Glutamatergic neuron (in vitro differentiated cells): Measurements from ENCODE around the gene C1orf159. TPM values are rescaled to one million over a fixed set of nuclear protein-coding genes. Genes with fewer than 3 reads are reported as not detected.
A peak's percentile ranks its signal among the peaks of the same experiment; 100 is the strongest.
"Not testable (repeated sequence)": the region's sequence is repeated elsewhere in the genome, so short reads cannot be mapped to it uniquely, and the experiment has no call there.

Experiments used
- DNase-seq: peaks from one replicate; pipeline ENCODE4 v3.0.0; 2022
- H3K27ac Mint-ChIP-seq: one replicate; pipeline ENCODE4 v1.8.0; 2020; ENCODE audit warnings: mild to moderate bottlenecking, mixed read lengths, inconsistent platforms; ENCODE audit not compliant: unreplicated experiment
- H3K27me3 Mint-ChIP-seq: one replicate; pipeline ENCODE4 v1.8.0; 2020; ENCODE audit warnings: mild to moderate bottlenecking, moderate library complexity, mixed read lengths, inconsistent platforms; ENCODE audit not compliant: unreplicated experiment
- H3K36me3 Mint-ChIP-seq: one replicate; pipeline ENCODE4 v1.8.0; 2020; ENCODE audit warnings: mild to moderate bottlenecking, mixed read lengths, inconsistent platforms; ENCODE audit not compliant: unreplicated experiment
- H3K4me1 Mint-ChIP-seq: one replicate; pipeline ENCODE4 v1.8.0; 2020; ENCODE audit warnings: mild to moderate bottlenecking, low read depth, mixed read lengths, inconsistent platforms; ENCODE audit not compliant: unreplicated experiment
- H3K4me3 Mint-ChIP-seq: one replicate; pipeline ENCODE4 v1.8.0; 2020; ENCODE audit warnings: mild to moderate bottlenecking, mixed read lengths, inconsistent platforms; ENCODE audit not compliant: unreplicated experiment
- H3K9me3 Mint-ChIP-seq: one replicate; pipeline ENCODE4 v1.8.0; 2020; ENCODE audit warnings: mild to moderate bottlenecking, moderate library complexity, mixed read lengths, inconsistent platforms; ENCODE audit not compliant: unreplicated experiment
- total RNA-seq: library from RNA; stranded (reverse); fragmentation: NEBNext Ultra II Directional; extraction: Animal tissue kit (Norgen Biotek cat#: 25700); gene quantifications from one replicate; pipeline ENCODE4 v1.2.1, GENCODE V29; 2021; ENCODE audit not compliant: unreplicated experiment
- TF ChIP-seq, protein P1 (sequence below): fragments of 200-600 bp; sonication (generic); IDR thresholded peaks from one replicate; pipeline ENCODE4 v1.5.0; 2021; ENCODE audit not compliant: partially characterized antibody, unreplicated experiment

C1orf159 gene
- total RNA-seq, 1 donor from 2014 or later = 24.5 TPM

DNA sequence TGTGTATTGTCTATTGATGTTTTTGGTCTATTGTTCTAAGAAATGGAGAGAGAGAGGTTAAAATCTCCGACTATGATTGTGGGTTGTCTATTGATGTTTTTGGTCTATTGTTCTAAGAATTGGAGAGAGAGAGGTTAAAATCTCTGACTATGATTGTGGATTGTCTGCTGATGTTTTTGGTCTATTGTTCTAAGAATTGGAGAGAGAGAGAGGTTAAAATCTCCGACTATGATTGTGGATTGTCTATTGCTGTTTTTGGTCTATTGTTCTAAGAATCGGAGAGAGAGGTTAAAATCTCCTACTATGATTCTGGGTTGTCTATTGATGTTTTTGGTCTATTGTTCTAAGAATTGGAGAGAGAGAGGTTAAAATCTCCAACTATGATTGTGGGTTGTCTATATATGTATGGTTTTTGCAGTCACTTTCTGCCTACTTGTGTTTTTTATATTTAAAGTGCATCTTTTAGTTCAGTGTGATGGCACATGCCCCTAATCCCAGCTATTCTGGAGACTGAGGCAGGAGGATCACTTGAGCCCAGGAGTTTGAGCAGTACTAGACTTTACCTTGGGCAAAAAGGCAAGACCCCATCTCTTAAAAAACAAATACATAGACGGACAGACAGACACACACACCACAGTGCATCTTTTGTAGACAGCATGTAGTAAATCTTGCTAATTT, 16.2 kb downstream of the C1orf159 start:
- no peak for DNase-seq
- H3K27ac Mint-ChIP-seq = no peak overlapping the region
- TF ChIP-seq, protein P1, sequence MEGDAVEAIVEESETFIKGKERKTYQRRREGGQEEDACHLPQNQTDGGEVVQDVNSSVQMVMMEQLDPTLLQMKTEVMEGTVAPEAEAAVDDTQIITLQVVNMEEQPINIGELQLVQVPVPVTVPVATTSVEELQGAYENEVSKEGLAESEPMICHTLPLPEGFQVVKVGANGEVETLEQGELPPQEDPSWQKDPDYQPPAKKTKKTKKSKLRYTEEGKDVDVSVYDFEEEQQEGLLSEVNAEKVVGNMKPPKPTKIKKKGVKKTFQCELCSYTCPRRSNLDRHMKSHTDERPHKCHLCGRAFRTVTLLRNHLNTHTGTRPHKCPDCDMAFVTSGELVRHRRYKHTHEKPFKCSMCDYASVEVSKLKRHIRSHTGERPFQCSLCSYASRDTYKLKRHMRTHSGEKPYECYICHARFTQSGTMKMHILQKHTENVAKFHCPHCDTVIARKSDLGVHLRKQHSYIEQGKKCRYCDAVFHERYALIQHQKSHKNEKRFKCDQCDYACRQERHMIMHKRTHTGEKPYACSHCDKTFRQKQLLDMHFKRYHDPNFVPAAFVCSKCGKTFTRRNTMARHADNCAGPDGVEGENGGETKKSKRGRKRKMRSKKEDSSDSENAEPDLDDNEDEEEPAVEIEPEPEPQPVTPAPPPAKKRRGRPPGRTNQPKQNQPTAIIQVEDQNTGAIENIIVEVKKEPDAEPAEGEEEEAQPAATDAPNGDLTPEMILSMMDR = no peak
- no peaks in the 10 kb centered on the region for H3K4me1 Mint-ChIP-seq
- H3K27me3 Mint-ChIP-seq = peaks cover 8% of the 10 kb centered on the region
- peaks cover 3% of the 10 kb centered on the region for H3K9me3 Mint-ChIP-seq
- peaks cover 16% of the 10 kb centered on the region for H3K36me3 Mint-ChIP-seq
- H3K4me3 Mint-ChIP-seq = no peak overlapping the region

DNA sequence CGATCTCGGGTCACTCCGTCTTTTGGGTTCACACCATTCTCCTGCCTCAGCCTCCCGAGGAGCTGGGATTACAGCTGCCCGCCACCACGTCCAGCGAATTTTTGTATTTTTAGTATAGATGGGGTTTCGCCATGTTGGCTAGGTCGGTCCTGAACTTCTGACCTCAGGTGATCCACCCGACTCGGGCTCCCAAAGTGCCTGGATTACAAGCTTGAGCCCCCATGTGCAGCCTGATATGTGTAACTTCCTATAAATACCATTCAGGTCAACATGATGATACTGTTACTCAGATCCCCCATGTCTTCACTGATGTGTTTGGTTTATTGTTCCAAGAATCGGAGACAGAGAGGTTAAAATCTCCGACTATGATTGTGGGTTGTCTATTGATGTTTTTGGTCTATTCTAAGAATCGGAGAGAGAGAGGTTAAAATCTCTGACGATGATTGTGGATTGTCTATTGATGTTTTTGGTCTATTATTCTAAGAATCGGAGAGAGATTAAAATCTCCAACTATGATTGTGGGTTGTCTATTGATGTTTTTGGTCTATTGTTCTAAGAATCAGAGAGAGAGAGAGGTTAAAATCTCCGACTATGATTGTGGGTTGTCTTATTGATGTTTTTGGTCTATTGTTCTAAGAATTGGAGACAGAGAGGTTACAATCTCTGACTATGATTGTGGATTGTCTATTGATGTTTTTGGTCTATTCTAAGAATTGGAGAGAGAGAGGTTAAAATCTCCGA, 17.0 kb downstream of the C1orf159 start:
- no peak for DNase-seq
- TF ChIP-seq, protein P1 = no peak
- H3K4me3 Mint-ChIP-seq = no peak overlapping the region
- peaks cover 3% of the 10 kb centered on the region for H3K9me3 Mint-ChIP-seq
- H3K36me3 Mint-ChIP-seq = peaks cover 16% of the 10 kb centered on the region
- no peaks in the 10 kb centered on the region for H3K4me1 Mint-ChIP-seq
- H3K27ac Mint-ChIP-seq = no peak overlapping the region
- peaks cover 8% of the 10 kb centered on the region for H3K27me3 Mint-ChIP-seq

DNA sequence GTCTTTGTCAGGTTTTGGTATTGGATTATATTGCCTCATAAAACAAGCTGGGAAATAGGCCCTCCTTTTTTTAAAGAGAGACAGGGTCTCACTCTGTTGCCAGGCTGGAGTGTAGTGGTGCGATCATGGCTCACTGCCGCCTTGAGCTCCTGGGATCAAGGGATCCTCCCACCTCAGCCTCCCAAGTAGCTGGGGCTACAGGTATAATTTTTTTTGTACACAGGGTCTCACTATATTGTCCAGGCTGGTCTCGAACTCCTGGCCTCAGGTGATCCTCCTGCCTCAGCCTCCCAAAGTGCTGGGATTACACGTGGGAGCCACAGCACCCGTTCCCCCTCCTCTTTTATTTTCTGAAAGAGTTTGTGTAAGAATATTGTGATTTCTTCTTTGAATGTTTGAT, 19.8 kb downstream of the C1orf159 start:
- not testable (repeated sequence) for DNase-seq, H3K27ac Mint-ChIP-seq, H3K27me3 Mint-ChIP-seq, H3K4me1 Mint-ChIP-seq, H3K4me3 Mint-ChIP-seq, H3K9me3 Mint-ChIP-seq
- H3K36me3 Mint-ChIP-seq = peaks cover 21% of the 10 kb centered on the region

DNA sequence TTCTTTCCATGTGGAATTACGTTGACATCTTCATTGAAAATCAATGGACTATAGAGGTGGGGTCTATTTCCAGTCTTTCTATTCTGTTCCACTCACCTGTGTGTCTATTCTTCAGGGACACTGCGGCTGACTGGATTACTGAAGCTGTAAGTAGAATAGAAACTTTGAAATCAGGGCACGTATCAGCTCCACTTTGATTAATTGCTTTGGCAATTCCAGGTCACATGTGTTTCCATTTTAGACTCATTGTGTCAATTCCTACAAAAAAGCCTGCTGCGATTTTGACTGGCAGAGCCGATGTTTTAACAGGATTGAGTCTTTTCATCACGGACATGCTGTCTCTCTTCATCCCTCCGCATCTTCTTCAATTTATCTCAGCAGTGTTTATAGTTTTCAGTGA, 20.9 kb downstream of the C1orf159 start:
- no peak for DNase-seq
- peaks cover 14% of the 10 kb centered on the region for H3K36me3 Mint-ChIP-seq
- TF ChIP-seq, protein P1 = no peak
- no peak overlapping the region for H3K27ac Mint-ChIP-seq
- peaks cover 8% of the 10 kb centered on the region for H3K9me3 Mint-ChIP-seq
- H3K27me3 Mint-ChIP-seq = peaks cover 10% of the 10 kb centered on the region
- peaks cover 5% of the 10 kb centered on the region for H3K4me1 Mint-ChIP-seq
- H3K4me3 Mint-ChIP-seq = no peak overlapping the region

DNA sequence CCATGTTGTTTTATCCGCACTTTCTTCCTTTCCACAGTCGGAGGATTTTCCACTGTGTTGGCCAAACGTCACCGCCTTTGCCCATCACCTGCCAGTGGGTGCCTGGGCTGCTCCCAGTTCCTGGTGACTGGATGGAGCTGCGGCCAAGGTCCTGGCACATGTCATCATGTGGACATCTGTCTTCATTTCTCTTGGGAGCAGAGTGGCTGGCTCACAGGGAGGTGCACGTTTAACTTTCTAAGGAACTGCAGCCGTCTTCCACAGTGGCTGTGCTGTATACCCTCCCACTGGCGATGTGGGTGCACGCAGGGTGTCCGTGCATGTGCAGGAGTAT, 22.3 kb downstream of the C1orf159 start:
- Mint-ChIP-seq H3K4me1 (peaks cover 5% of the 10 kb centered on the region), H3K27ac (peak overlapping the region; percentile 83), H3K36me3 (peaks cover 5% of the 10 kb centered on the region), H3K9me3 (peaks cover 9% of the 10 kb centered on the region), H3K27me3 (peaks cover 4% of the 10 kb centered on the region), H3K4me3 (peak overlapping the region; percentile 60)
- TF ChIP-seq, protein P1 = no peak
- DNase-seq = no peak
